Activated CD4-positive, alpha-beta memory T cell treated with anti-CD3 and anti-CD28 coated beads for 36 hours (primary cell): ENCODE results near the gene CUX1. TPM values are rescaled to one million over a fixed set of nuclear protein-coding genes. Genes with fewer than 3 reads are reported as not detected.

ENCODE experiments used
- CTCF ChIA-PET: fragments of 350-600 bp; sonication (Branson Sonifier 250); formaldehyde crosslinking; loops from one replicate; lab custom pipeline; 2021; ENCODE audit warnings: antibody characterized with exemption, inconsistent platforms; lab: Charles Lee
- POLR2A ChIA-PET: fragments of 350-600 bp; sonication (Branson Sonifier 250); formaldehyde crosslinking; loops from one replicate; lab custom pipeline; 2021; ENCODE audit warnings: antibody characterized with exemption; lab: Charles Lee
- DNase-seq: peaks from one replicate; pipeline ENCODE4 v3.0.0-alpha.2; 2020
- H3K27ac Mint-ChIP-seq: one replicate; pipeline ENCODE4 v1.8.0; 2021; ENCODE audit warnings: mixed read lengths
- H3K27me3 Mint-ChIP-seq: one replicate; pipeline ENCODE4 v1.8.0; 2021; ENCODE audit warnings: mixed read lengths
- H3K36me3 Mint-ChIP-seq: one replicate; pipeline ENCODE4 v1.8.0; 2021; ENCODE audit warnings: mixed read lengths
- H3K4me1 Mint-ChIP-seq: one replicate; pipeline ENCODE4 v1.8.0; 2021; ENCODE audit warnings: low read depth, mixed read lengths
- H3K4me3 Mint-ChIP-seq: one replicate; pipeline ENCODE4 v1.8.0; 2021; ENCODE audit warnings: mild to moderate bottlenecking, mixed read lengths
- H3K9me3 Mint-ChIP-seq: one replicate; pipeline ENCODE4 v1.8.0; 2021; ENCODE audit warnings: mixed read lengths
- intact Hi-C: fragments of 100-400 bp; cut with micrococcal nuclease; formaldehyde crosslinking; loops from one replicate; pipeline ENCODE4 v1.15.1; 2023
- total RNA-seq, 2 experiments: library from RNA; stranded (reverse); gene quantifications; one replicate each; pipeline ENCODE4 v1.2.3, GENCODE V29; 2021

The CUX1 gene
- total RNA-seq, 2 experiments from 2014 or later: 25.1 TPM

GRCh38 chr7:101959342-101959741 is 141.9 kb downstream of the CUX1 start:
- DNase-seq: no peak
- intact Hi-C loops: no loop called here
- Mint-ChIP-seq H3K4me1 (peaks cover 2% of the 10 kb centered on the region), H3K36me3 (peaks cover under 1% of the 10 kb centered on the region), H3K4me3 (no peak overlapping the region), H3K9me3 (no peaks in the 10 kb centered on the region), H3K27me3 (no peaks in the 10 kb centered on the region), H3K27ac (no peak overlapping the region)
- CTCF ChIA-PET: no interaction called here
- POLR2A ChIA-PET: no interaction called here

GRCh38 chr7:101959829-101960228 is 142.4 kb downstream of the CUX1 start:
- POLR2A ChIA-PET: no interaction called here
- no peak overlapping the region for H3K4me3 Mint-ChIP-seq

GRCh38 chr7:101960323-101960722 is 142.9 kb downstream of the CUX1 start:
- no peaks in the 10 kb centered on the region for H3K27me3 Mint-ChIP-seq
- H3K4me1 Mint-ChIP-seq: peaks cover 2% of the 10 kb centered on the region
- DNase-seq: no peak
- H3K4me3 Mint-ChIP-seq: no peak overlapping the region
- POLR2A ChIA-PET: no interaction called here
- intact Hi-C loops: no loop called here
- no peak overlapping the region for H3K27ac Mint-ChIP-seq
- no peaks in the 10 kb centered on the region for H3K9me3 Mint-ChIP-seq
- H3K36me3 Mint-ChIP-seq: peaks cover 2% of the 10 kb centered on the region
- CTCF ChIA-PET: no interaction called here

More at GRCh38 chr7:101959829-101960228, 142.4 kb downstream of the CUX1 start:
- H3K27ac Mint-ChIP-seq: no peak overlapping the region
- CTCF ChIA-PET: no interaction called here
- intact Hi-C loops: no loop called here
- no peaks in the 10 kb centered on the region for H3K9me3 Mint-ChIP-seq
- H3K27me3 Mint-ChIP-seq: no peaks in the 10 kb centered on the region
- peaks cover 2% of the 10 kb centered on the region for H3K36me3 Mint-ChIP-seq
- H3K4me1 Mint-ChIP-seq: peaks cover 2% of the 10 kb centered on the region
- no peak for DNase-seq

- Mint-ChIP-seq H3K4me3 (no peak overlapping the region), H3K27me3 (no peaks in the 10 kb centered on the region), H3K9me3 (no peaks in the 10 kb centered on the region), H3K36me3 (peaks cover 2% of the 10 kb centered on the region), H3K27ac (no peak overlapping the region), H3K4me1 (peaks cover 2% of the 10 kb centered on the region)
- CTCF ChIA-PET: no interaction called here
- intact Hi-C loops: no loop called here
- DNase-seq: no peak
- POLR2A ChIA-PET: no interaction called here
Measured at GRCh38 chr7:101960985-101961708, 143.7 kb downstream of the CUX1 start.

GRCh38 chr7:101961811-101962210 is 144.4 kb downstream of the CUX1 start:
- no peaks in the 10 kb centered on the region for H3K27me3 Mint-ChIP-seq
- ChIA-PET CTCF (no interaction called here), POLR2A (no interaction called here)
- DNase-seq: no peak
- peaks cover 2% of the 10 kb centered on the region for H3K4me1 Mint-ChIP-seq
- peaks cover 2% of the 10 kb centered on the region for H3K36me3 Mint-ChIP-seq
- H3K27ac Mint-ChIP-seq: no peak overlapping the region
- H3K9me3 Mint-ChIP-seq: no peaks in the 10 kb centered on the region
- intact Hi-C loops: no loop called here
- H3K4me3 Mint-ChIP-seq: no peak overlapping the region

GRCh38 chr7:101963693-101964092 is 146.3 kb downstream of the CUX1 start:
- intact Hi-C loops: no loop called here
- ChIA-PET POLR2A (no interaction called here), CTCF (no interaction called here)
- Mint-ChIP-seq H3K27ac (no peak overlapping the region), H3K4me3 (no peak overlapping the region), H3K9me3 (no peaks in the 10 kb centered on the region), H3K27me3 (no peaks in the 10 kb centered on the region), H3K4me1 (no peaks in the 10 kb centered on the region), H3K36me3 (peaks cover 2% of the 10 kb centered on the region)
- no peak for DNase-seq

GRCh38 chr7:101964680-101965452 is 147.4 kb downstream of the CUX1 start:
- no peaks in the 10 kb centered on the region for H3K9me3 Mint-ChIP-seq
- no peak overlapping the region for H3K4me3 Mint-ChIP-seq
- no peaks in the 10 kb centered on the region for H3K4me1 Mint-ChIP-seq
- no peaks in the 10 kb centered on the region for H3K27me3 Mint-ChIP-seq
- intact Hi-C loops: no loop called here
- POLR2A ChIA-PET: no interaction called here
- H3K27ac Mint-ChIP-seq: no peak overlapping the region
- H3K36me3 Mint-ChIP-seq: peaks cover 2% of the 10 kb centered on the region
- CTCF ChIA-PET: no interaction called here
- DNase-seq: no peak

- Mint-ChIP-seq H3K4me1 (no peaks in the 10 kb centered on the region), H3K36me3 (peaks cover 6% of the 10 kb centered on the region), H3K27me3 (no peaks in the 10 kb centered on the region), H3K9me3 (no peaks in the 10 kb centered on the region), H3K4me3 (no peak overlapping the region), H3K27ac (no peak overlapping the region)
- intact Hi-C loops: no loop called here
- ChIA-PET CTCF (no interaction called here), POLR2A (no interaction called here)
- DNase-seq: no peak
Measured at GRCh38 chr7:101968720-101969466, 151.5 kb downstream of the CUX1 start.

GRCh38 chr7:101969997-101970585 is 152.7 kb downstream of the CUX1 start:
- ChIA-PET CTCF (no interaction called here), POLR2A (no interaction called here)
- H3K9me3 Mint-ChIP-seq: no peaks in the 10 kb centered on the region
- H3K4me1 Mint-ChIP-seq: no peaks in the 10 kb centered on the region
- intact Hi-C loops: no loop called here
- no peak for DNase-seq
- no peak overlapping the region for H3K27ac Mint-ChIP-seq
- peaks cover 5% of the 10 kb centered on the region for H3K36me3 Mint-ChIP-seq
- H3K27me3 Mint-ChIP-seq: no peaks in the 10 kb centered on the region
- H3K4me3 Mint-ChIP-seq: no peak overlapping the region

- Mint-ChIP-seq H3K27ac (no peak overlapping the region), H3K4me3 (no peak overlapping the region), H3K4me1 (no peaks in the 10 kb centered on the region), H3K27me3 (no peaks in the 10 kb centered on the region), H3K9me3 (no peaks in the 10 kb centered on the region), H3K36me3 (peaks cover 5% of the 10 kb centered on the region)
- ChIA-PET POLR2A (no interaction called here), CTCF (no interaction called here)
- no peak for DNase-seq
- intact Hi-C loops: no loop called here
Measured at GRCh38 chr7:101970801-101971200, 153.4 kb downstream of the CUX1 start.

- H3K27ac Mint-ChIP-seq: no peak overlapping the region
- peaks cover 5% of the 10 kb centered on the region for H3K36me3 Mint-ChIP-seq
- H3K9me3 Mint-ChIP-seq: no peaks in the 10 kb centered on the region
- no peaks in the 10 kb centered on the region for H3K4me1 Mint-ChIP-seq
- intact Hi-C loops: no loop called here
- no peak for DNase-seq
- no peaks in the 10 kb centered on the region for H3K27me3 Mint-ChIP-seq
- POLR2A ChIA-PET: no interaction called here
- H3K4me3 Mint-ChIP-seq: no peak overlapping the region
- CTCF ChIA-PET: no interaction called here
Measured at GRCh38 chr7:101971457-101971856, 154.0 kb downstream of the CUX1 start.

GRCh38 chr7:101972627-101973026 is 155.2 kb downstream of the CUX1 start:
- ChIA-PET CTCF (no interaction called here), POLR2A (no interaction called here)
- Mint-ChIP-seq H3K27me3 (no peaks in the 10 kb centered on the region), H3K9me3 (no peaks in the 10 kb centered on the region), H3K4me3 (no peak overlapping the region), H3K36me3 (peaks cover 7% of the 10 kb centered on the region), H3K4me1 (no peaks in the 10 kb centered on the region), H3K27ac (no peak overlapping the region)
- intact Hi-C loops: no loop called here
- DNase-seq: no peak
